NCI-H2196 treated with DMSO at 0.1 percent for 48 hours (cell line): ENCODE results near the gene HES5.

ENCODE experiments used
- DNase-seq: peaks from one replicate; lab custom pipeline; 2025; ENCODE audit not compliant: unreplicated experiment; lab: John Stamatoyannopoulos, UW

Gene HES5

GRCh38 chr1:2547210-2548067, 17.4 kb upstream of the HES5 start:
- DNase-seq: no peak

GRCh38 chr1:2546515-2547209, 16.6 kb upstream of the HES5 start:
- DNase-seq: peak; percentile 91

GRCh38 chr1:2545754-2546514, 15.9 kb upstream of the HES5 start:
- DNase-seq: peak; percentile 99

- no peak for DNase-seq
Measured at GRCh38 chr1:2544875-2545640, 15.0 kb upstream of the HES5 start.

GRCh38 chr1:2544093-2544874, 14.2 kb upstream of the HES5 start:
- DNase-seq: no peak

- DNase-seq: no peak
Measured at GRCh38 chr1:2543543-2544092, 13.6 kb upstream of the HES5 start.

- no peak for DNase-seq
Measured at GRCh38 chr1:2542246-2542915, 12.3 kb upstream of the HES5 start.

GRCh38 chr1:2541619-2542245, 11.7 kb upstream of the HES5 start:
- no peak for DNase-seq

GRCh38 chr1:2540816-2541492, 10.9 kb upstream of the HES5 start:
- DNase-seq: no peak

- no peak for DNase-seq
Measured at GRCh38 chr1:2539312-2539907, 9.3 kb upstream of the HES5 start.

- no peak for DNase-seq
Measured at GRCh38 chr1:2538872-2539271, 8.8 kb upstream of the HES5 start.

GRCh38 chr1:2538376-2538775, 8.3 kb upstream of the HES5 start:
- no peak for DNase-seq

GRCh38 chr1:2537784-2538115, 7.7 kb upstream of the HES5 start:
- DNase-seq: no peak

GRCh38 chr1:2535981-2536380, 5.9 kb upstream of the HES5 start:
- DNase-seq: no peak

- no peak for DNase-seq
Measured at GRCh38 chr1:2535455-2535854, 5.4 kb upstream of the HES5 start.

- peak; percentile 66 for DNase-seq
Measured at GRCh38 chr1:2534687-2535441, 4.8 kb upstream of the HES5 start.

GRCh38 chr1:2534315-2534686, 4.2 kb upstream of the HES5 start:
- DNase-seq: no peak
